Mesenchymal stem cell (in vitro differentiated cells and primary cell): ENCODE data around the gene FAM76A.

ENCODE experiments used
- DNase-seq: peaks from one replicate; pipeline ENCODE4 v3.0.0-alpha.2; 2013
- H2AFZ ChIP-seq: one replicate; pipeline ENCODE4 v1.6.1; 2013; ENCODE audit warnings: low read depth, mild to moderate bottlenecking, control low read depth, inconsistent platforms, low read length, moderate library complexity
- H2AK5ac ChIP-seq: 2 replicates; pipeline ENCODE4 v1.6.1; 2013; ENCODE audit warnings: low read length, moderate library complexity, mild to moderate bottlenecking, inconsistent platforms; ENCODE audit not compliant: severe bottlenecking
- H2BK120ac ChIP-seq: one replicate; pipeline ENCODE4 v1.6.1; 2013; ENCODE audit warnings: low read depth, mild to moderate bottlenecking, inconsistent platforms, low read length, moderate library complexity
- H2BK12ac ChIP-seq, 2 experiments: one replicate each; pipeline ENCODE4 v1.6.1; 2013; ENCODE audit warnings: inconsistent platforms in 2 of 2, low read length in 2 of 2, mild to moderate bottlenecking in 2 of 2, moderate library complexity in 2 of 2, control low read depth in 1 of 2
- H2BK15ac ChIP-seq: one replicate; pipeline ENCODE4 v1.6.1; 2013; ENCODE audit warnings: mild to moderate bottlenecking, low read depth, inconsistent platforms; ENCODE audit not compliant: poor library complexity, severe bottlenecking
- H2BK5ac ChIP-seq: 2 replicates; pipeline ENCODE4 v1.6.1; 2013; ENCODE audit warnings: low read depth, mild to moderate bottlenecking, low read length, control low read depth, inconsistent platforms; ENCODE audit not compliant: poor library complexity, severe bottlenecking
- H3K14ac ChIP-seq, 2 experiments: one replicate each; pipeline ENCODE4 v1.6.1; 2013; ENCODE audit warnings: inconsistent platforms in 2 of 2, low read length in 2 of 2, control low read depth in 1 of 2, mild to moderate bottlenecking in 1 of 2, moderate library complexity in 1 of 2
- H3K18ac ChIP-seq, 2 experiments: one replicate each; pipeline ENCODE4 v1.6.1; 2013; ENCODE audit warnings: inconsistent platforms in 2 of 2, low read length in 2 of 2, control low read depth in 1 of 2, low read depth in 1 of 2, mild to moderate bottlenecking in 1 of 2
- H3K23ac ChIP-seq, 2 experiments: one replicate each; pipeline ENCODE4 v1.6.1; 2013; ENCODE audit warnings: inconsistent platforms in 2 of 2, low read length in 2 of 2, mild to moderate bottlenecking in 2 of 2, moderate library complexity in 2 of 2, control low read depth in 1 of 2
- H3K27ac ChIP-seq: 2 replicates; pipeline ENCODE4 v1.5.1; 2013; ENCODE audit warnings: mild to moderate bottlenecking, moderate library complexity, low read length, control low read depth, inconsistent platforms; ENCODE audit not compliant: poor library complexity, severe bottlenecking
- H3K27me3 ChIP-seq, 2 experiments: 2 replicates each; pipeline versions ENCODE4 v1.6.1 to v1.7.0; 2013; ENCODE audit warnings: low read length in 2 of 2, mild to moderate bottlenecking in 2 of 2, moderate library complexity in 2 of 2, control low read depth in 1 of 2, inconsistent platforms in 1 of 2; ENCODE audit not compliant: control insufficient read depth in 1 of 2, insufficient read depth in 1 of 2
- H3K36me3 ChIP-seq, 2 experiments: 2 replicates each; pipeline versions ENCODE4 v1.6.1 to v1.7.0; 2013; ENCODE audit warnings: low read length in 2 of 2, control low read depth in 1 of 2, inconsistent platforms in 1 of 2, low read depth in 1 of 2, mild to moderate bottlenecking in 1 of 2; ENCODE audit not compliant: insufficient read depth in 2 of 2, control insufficient read depth in 1 of 2
- H3K4ac ChIP-seq, 2 experiments: one replicate each; pipeline ENCODE4 v1.6.1; 2013; ENCODE audit warnings: inconsistent platforms in 2 of 2, low read length in 2 of 2, mild to moderate bottlenecking in 2 of 2, moderate library complexity in 2 of 2, control low read depth in 1 of 2, low read depth in 1 of 2
- H3K4me1 ChIP-seq: 2 replicates; pipeline ENCODE4 v1.6.1; 2013; ENCODE audit warnings: low read depth, low read length, control low read depth; ENCODE audit not compliant: control insufficient read depth, insufficient read depth
- H3K4me2 ChIP-seq: 2 replicates; pipeline ENCODE4 v1.6.1; 2013; ENCODE audit warnings: low read length, mild to moderate bottlenecking, inconsistent platforms; ENCODE audit not compliant: poor library complexity, severe bottlenecking
- H3K4me3 ChIP-seq, 2 experiments: 2 replicates each; pipeline versions ENCODE4 v1.5.1 to v1.7.0; 2013; ENCODE audit warnings: low read length in 2 of 2, mild to moderate bottlenecking in 2 of 2, control low read depth in 1 of 2, low read depth in 1 of 2; ENCODE audit not compliant: insufficient read depth in 1 of 2
- H3K79me1 ChIP-seq: replicated peaks from 2 replicates; pipeline ENCODE4 v1.6.1; 2013; ENCODE audit warnings: mild to moderate bottlenecking, control low read depth, low read length, inconsistent platforms; ENCODE audit not compliant: poor library complexity, severe bottlenecking
- H3K9ac ChIP-seq: 2 replicates; pipeline ENCODE4 v1.7.0; 2013; ENCODE audit warnings: mild to moderate bottlenecking, low read length, moderate library complexity
- H3K9me3 ChIP-seq: 2 replicates; pipeline ENCODE4 v1.7.0; 2013; ENCODE audit warnings: mild to moderate bottlenecking, low read length; ENCODE audit not compliant: control insufficient read depth
- H4K8ac ChIP-seq: one replicate; pipeline ENCODE4 v1.6.1; 2013; ENCODE audit warnings: inconsistent platforms, mild to moderate bottlenecking, low read length, moderate library complexity
- H4K91ac ChIP-seq: one replicate; pipeline ENCODE4 v1.6.1; 2013; ENCODE audit warnings: mild to moderate bottlenecking, low read length, inconsistent platforms
- WGBS: methylation state at CpG from one replicate; pipeline ENCODE4 v1.1.7; 2013; ENCODE audit warnings: mixed read lengths; 5-methylcytosine and 5-hydroxymethylcytosine counted together

FAM76A gene

GRCh38 chr1:27755865-27756264 is 30.1 kb downstream of the FAM76A start:
- no peak overlapping the region for H3K14ac ChIP-seq
- H3K9me3 ChIP-seq = no peaks in the 10 kb centered on the region
- no peak overlapping the region for H2AK5ac ChIP-seq
- H4K8ac ChIP-seq = no peak overlapping the region
- H2BK12ac ChIP-seq = no peak overlapping the region
- H3K23ac ChIP-seq = no peak overlapping the region
- no peak overlapping the region for H2BK5ac ChIP-seq
- no peak overlapping the region for H3K4me2 ChIP-seq
- H2AFZ ChIP-seq = no peak overlapping the region
- WGBS = 100% methylated on average over 3 of the region's 4 CpGs
- DNase-seq = no peak
- no peaks in the 10 kb centered on the region for H3K4me1 ChIP-seq
- no peak overlapping the region for H2BK15ac ChIP-seq
- H3K27ac ChIP-seq = no peak overlapping the region
- no peak overlapping the region for H3K4me3 ChIP-seq
- no peak overlapping the region for H4K91ac ChIP-seq
- H3K9ac ChIP-seq = no peak overlapping the region
- H2BK120ac ChIP-seq = no peak overlapping the region
- no peak overlapping the region for H3K4ac ChIP-seq
- H3K79me1 ChIP-seq = peaks cover 2% of the 10 kb centered on the region
- peaks cover 14 to 86% of the 10 kb centered on the region in 2 experiments for H3K36me3 ChIP-seq
- H3K27me3 ChIP-seq = no peaks in the 10 kb centered on the region
- H3K18ac ChIP-seq = no peak overlapping the region

GRCh38 chr1:27759236-27759635 is 33.5 kb downstream of the FAM76A start:
- DNase-seq = no peak
- H3K4ac ChIP-seq = no peak overlapping the region
- H3K36me3 ChIP-seq = peaks cover 13 to 74% of the 10 kb centered on the region in 2 experiments
- H3K27me3 ChIP-seq = no peaks in the 10 kb centered on the region
- no peaks in the 10 kb centered on the region for H3K9me3 ChIP-seq
- no peak overlapping the region for H3K4me3 ChIP-seq
- no peak overlapping the region for H3K14ac ChIP-seq
- H2BK15ac ChIP-seq = no peak overlapping the region
- no peak overlapping the region for H2AFZ ChIP-seq
- no peak overlapping the region for H2BK5ac ChIP-seq
- no peak overlapping the region for H4K8ac ChIP-seq
- H4K91ac ChIP-seq = no peak overlapping the region
- H3K23ac ChIP-seq = no peak overlapping the region
- H3K27ac ChIP-seq = no peak overlapping the region
- H2AK5ac ChIP-seq = no peak overlapping the region
- no peak overlapping the region for H2BK12ac ChIP-seq
- H2BK120ac ChIP-seq = no peak overlapping the region
- no peaks in the 10 kb centered on the region for H3K4me1 ChIP-seq
- H3K18ac ChIP-seq = no peak overlapping the region
- H3K79me1 ChIP-seq = peaks cover 2% of the 10 kb centered on the region
- no peak overlapping the region for H3K9ac ChIP-seq
- WGBS = 93% methylated on average over 2 of the region's 2 CpGs
- H3K4me2 ChIP-seq = no peak overlapping the region

- H3K4me3 ChIP-seq = no peak overlapping the region
- no peaks in the 10 kb centered on the region for H3K9me3 ChIP-seq
- H3K36me3 ChIP-seq = peaks cover 13 to 62% of the 10 kb centered on the region in 2 experiments
- no peak overlapping the region for H2BK15ac ChIP-seq
- DNase-seq = no peak
- no peak overlapping the region for H3K18ac ChIP-seq
- no peaks in the 10 kb centered on the region for H3K27me3 ChIP-seq
- H3K79me1 ChIP-seq = peaks cover 2% of the 10 kb centered on the region
- no peak overlapping the region for H2BK12ac ChIP-seq
- H2BK5ac ChIP-seq = no peak overlapping the region
- H4K8ac ChIP-seq = no peak overlapping the region
- no peak overlapping the region for H3K23ac ChIP-seq
- no peak overlapping the region for H4K91ac ChIP-seq
- H3K4ac ChIP-seq = no peak overlapping the region
- H2AK5ac ChIP-seq = no peak overlapping the region
- 91% methylated on average over 1 of the region's 3 CpGs for WGBS
- H2AFZ ChIP-seq = no peak overlapping the region
- H3K9ac ChIP-seq = no peak overlapping the region
- H3K4me1 ChIP-seq = no peaks in the 10 kb centered on the region
- H2BK120ac ChIP-seq = no peak overlapping the region
- no peak overlapping the region for H3K4me2 ChIP-seq
- H3K14ac ChIP-seq = no peak overlapping the region
- no peak overlapping the region for H3K27ac ChIP-seq
Observed at GRCh38 chr1:27760426-27760825, 34.7 kb downstream of the FAM76A start.

GRCh38 chr1:27762033-27762432 is 36.3 kb downstream of the FAM76A start:
- H3K4me2 ChIP-seq = no peak overlapping the region
- no peak overlapping the region for H3K27ac ChIP-seq
- H2BK15ac ChIP-seq = no peak overlapping the region
- no peak overlapping the region for H4K8ac ChIP-seq
- no peak overlapping the region for H2BK5ac ChIP-seq
- DNase-seq = no peak
- H3K9ac ChIP-seq = no peak overlapping the region
- no peak overlapping the region for H3K14ac ChIP-seq
- no peak overlapping the region for H4K91ac ChIP-seq
- H3K4ac ChIP-seq = no peak overlapping the region
- no peak overlapping the region for H2AFZ ChIP-seq
- no peak overlapping the region for H3K4me3 ChIP-seq
- no peaks in the 10 kb centered on the region for H3K27me3 ChIP-seq
- no CpG with 5 or more reads among the region's 1 CpG for WGBS
- no peak overlapping the region for H2BK12ac ChIP-seq
- no peak overlapping the region for H2BK120ac ChIP-seq
- peaks cover 9 to 47% of the 10 kb centered on the region in 2 experiments for H3K36me3 ChIP-seq
- H3K23ac ChIP-seq = no peak overlapping the region
- no peaks in the 10 kb centered on the region for H3K9me3 ChIP-seq
- no peak overlapping the region for H2AK5ac ChIP-seq
- H3K79me1 ChIP-seq = no peaks in the 10 kb centered on the region
- H3K4me1 ChIP-seq = no peaks in the 10 kb centered on the region
- H3K18ac ChIP-seq = no peak overlapping the region
